ENCODE measurements around the gene SLC23A1. TPM values are rescaled to one million over a fixed set of nuclear protein-coding genes. Genes with fewer than 3 reads are reported as not detected.

Gene SLC23A1
- total and polyA plus RNA-seq, 3 donors from 2014 or later: 0.34 TPM; not detected in 2

- Histone ChIP-seq H3K27ac (no peak overlapping the region), H3K27me3 (no peaks in the 10 kb centered on the region), H3K4me1 (peaks cover 10% of the 10 kb centered on the region), H3K4me3 (no peak overlapping the region), H3K9me3 (no peaks in the 10 kb centered on the region), H3K36me3 (ENCODE audit: low read depth, missing control alignments) (no peaks in the 10 kb centered on the region)
- WGBS, 2 donors: 53 to 56% methylated on average over 4 of the region's 4 CpGs
- intact Hi-C loops (cut with DNase I; ENCODE audit: low total_unique reads): no loop called here
- TF ChIP-seq POLR2A (IDR thresholded peaks at IDR 0.05) (no peak), CTCF (IDR thresholded peaks at IDR 0.05) (no peak)
- no peak for DNase-seq
These were observed 34.1 kb upstream of the SLC23A1 start for GRCh38 chr5:139417214-139417613.

GRCh38 chr5:139416651-139417050 lies 33.6 kb upstream of the SLC23A1 start:
- no peaks in the 10 kb centered on the region for H3K27me3 ChIP-seq
- no peak overlapping the region for H3K27ac ChIP-seq
- no peaks in the 10 kb centered on the region for H3K36me3 ChIP-seq (ENCODE audit: low read depth, missing control alignments)
- no peaks in the 10 kb centered on the region for H3K9me3 ChIP-seq
- 77 to 83% methylated on average over 3 to 9 of the region's 9 CpGs for WGBS, 2 donors
- no peak overlapping the region for H3K4me3 ChIP-seq
- H3K4me1 ChIP-seq: peaks cover 10% of the 10 kb centered on the region
- intact Hi-C loops (cut with DNase I; ENCODE audit: low total_unique reads): no loop called here
- no peak for DNase-seq
- TF ChIP-seq CTCF (IDR thresholded peaks at IDR 0.05) (no peak), POLR2A (IDR thresholded peaks at IDR 0.05) (no peak)

GRCh38 chr5:139415869-139416268 lies 32.8 kb upstream of the SLC23A1 start:
- Histone ChIP-seq H3K9me3 (no peaks in the 10 kb centered on the region), H3K27me3 (no peaks in the 10 kb centered on the region), H3K4me3 (no peak overlapping the region), H3K27ac (no peak overlapping the region), H3K4me1 (peaks cover 10% of the 10 kb centered on the region), H3K36me3 (ENCODE audit: low read depth, missing control alignments) (no peaks in the 10 kb centered on the region)
- no peak for DNase-seq
- TF ChIP-seq POLR2A (IDR thresholded peaks at IDR 0.05) (no peak), CTCF (IDR thresholded peaks at IDR 0.05) (no peak)
- intact Hi-C loops (cut with DNase I; ENCODE audit: low total_unique reads): no loop called here

GRCh38 chr5:139415221-139415861 lies 32.2 kb upstream of the SLC23A1 start:
- intact Hi-C loops (cut with DNase I; ENCODE audit: low total_unique reads): no loop called here
- 75 to 87% methylated on average over 8 of the region's 8 CpGs for WGBS, 2 donors
- Histone ChIP-seq H3K27ac (no peak overlapping the region), H3K9me3 (no peaks in the 10 kb centered on the region), H3K4me3 (no peak overlapping the region), H3K4me1 (peaks cover 10% of the 10 kb centered on the region), H3K36me3 (ENCODE audit: low read depth, missing control alignments) (no peaks in the 10 kb centered on the region), H3K27me3 (no peaks in the 10 kb centered on the region)
- no peak for DNase-seq
- no peak for TF ChIP-seq POLR2A (IDR thresholded peaks at IDR 0.05)
- no peak for TF ChIP-seq CTCF (IDR thresholded peaks at IDR 0.05)

GRCh38 chr5:139414581-139415130 lies 31.6 kb upstream of the SLC23A1 start:
- H3K36me3 ChIP-seq (ENCODE audit: low read depth, missing control alignments): no peaks in the 10 kb centered on the region
- no peak overlapping the region for H3K27ac ChIP-seq
- no peaks in the 10 kb centered on the region for H3K27me3 ChIP-seq
- DNase-seq: no peak
- intact Hi-C loops (cut with DNase I; ENCODE audit: low total_unique reads): no loop called here
- TF ChIP-seq POLR2A (IDR thresholded peaks at IDR 0.05) (no peak), CTCF (IDR thresholded peaks at IDR 0.05) (no peak)
- peaks cover 10% of the 10 kb centered on the region for H3K4me1 ChIP-seq
- WGBS, 2 donors: 84 to 87% methylated on average over 9 of the region's 9 CpGs
- H3K9me3 ChIP-seq: no peaks in the 10 kb centered on the region
- H3K4me3 ChIP-seq: no peak overlapping the region

All from testis (tissue), 3 donors.